ENCODE data around the gene SLC45A1. TPM values are rescaled to one million over a fixed set of nuclear protein-coding genes. Genes with fewer than 3 reads are reported as not detected.

SLC45A1 gene
- total RNA-seq, 2 experiments from 2014 or later, result 0.13 TPM; not detected in 1

GRCh38 chr1:8392522-8392921, 74.6 kb downstream of the SLC45A1 start:
- Mint-ChIP-seq H3K4me1 (ENCODE audit: low read depth) (peaks cover 66% of the 10 kb centered on the region), H3K36me3 (ENCODE audit: low read depth) (peaks cover 30% of the 10 kb centered on the region), H3K9me3 (ENCODE audit: insufficient read depth) (no peaks in the 10 kb centered on the region), H3K27me3 (ENCODE audit: low read depth) (no peaks in the 10 kb centered on the region), H3K4me3 (no peak overlapping the region), H3K27ac (no peak overlapping the region)
- no peak for ATAC-seq
- no peak for DNase-seq
- CTCF ChIA-PET, result interaction anchor here (1.8 kb wide), 1 partner anchor 36 kb away, joined by 3 read pairs; no protein-coding TSS in a partner anchor
- POLR2A ChIA-PET, result no interaction called here

Measured in activated CD8-positive, alpha-beta T cell treated with anti-CD3 and anti-CD28 coated beads, Interleukin-2, amount 10 ng/mL, durations not matched to agents 7 days and 5 days (primary cell).